GM19099 (cell line): ENCODE data around the gene LPGAT1.

Source experiments
- POLR2A ChIP-seq: IDR thresholded peaks from 3 replicates; pipeline ENCODE4 v1.6.1; 2011; ENCODE audit warnings: low read depth; ENCODE audit not compliant: insufficient read length; ENCODE audit errors: extremely low read depth

The LPGAT1 gene

DNA sequence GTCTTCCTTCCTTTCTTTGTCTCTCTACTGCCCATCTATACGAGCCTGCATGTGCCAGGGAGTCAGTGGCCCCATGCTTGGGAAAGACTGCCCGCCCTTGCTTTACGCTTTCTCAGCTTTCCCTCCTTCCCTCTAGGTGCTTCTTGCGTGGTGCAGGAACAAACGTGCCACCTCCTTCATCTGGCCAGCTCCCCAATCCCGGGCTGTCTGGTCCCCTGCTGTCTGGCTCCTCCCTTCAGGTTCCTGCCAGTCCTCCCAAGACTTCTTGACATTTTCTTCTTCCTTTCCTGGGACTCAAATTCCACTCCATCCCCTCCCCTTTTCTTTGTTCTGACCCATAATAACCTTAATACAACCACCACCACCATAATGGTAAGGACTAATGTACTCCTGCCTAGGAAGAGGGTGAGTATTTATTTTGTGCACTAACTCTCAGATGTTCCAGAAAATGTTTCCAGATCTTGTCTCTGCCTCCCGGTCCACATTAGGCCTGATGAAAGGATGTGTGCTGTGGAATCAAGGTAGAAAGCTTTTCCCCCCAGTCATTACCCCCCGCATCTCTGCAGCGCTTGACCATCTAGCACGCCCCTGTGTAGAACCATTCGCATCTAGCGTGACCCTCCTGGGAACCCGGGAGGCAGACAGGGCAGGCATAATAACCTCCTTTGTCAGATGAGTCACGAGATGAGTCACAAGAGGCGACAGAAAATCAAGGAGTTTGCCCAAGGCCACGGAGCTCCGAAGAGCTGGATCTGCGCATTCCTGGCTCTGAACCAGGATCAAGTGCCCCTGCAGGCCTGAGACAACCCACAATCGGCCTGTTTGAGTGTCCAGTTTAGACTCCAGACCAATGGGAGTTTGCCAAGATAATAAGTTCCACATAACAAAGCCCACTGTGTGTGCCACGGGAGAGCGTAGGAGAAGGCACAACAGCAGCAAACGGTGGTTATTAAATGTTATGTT is 95.1 kb downstream of the LPGAT1 start:
- TF ChIP-seq POLR2A, result no peak

DNA sequence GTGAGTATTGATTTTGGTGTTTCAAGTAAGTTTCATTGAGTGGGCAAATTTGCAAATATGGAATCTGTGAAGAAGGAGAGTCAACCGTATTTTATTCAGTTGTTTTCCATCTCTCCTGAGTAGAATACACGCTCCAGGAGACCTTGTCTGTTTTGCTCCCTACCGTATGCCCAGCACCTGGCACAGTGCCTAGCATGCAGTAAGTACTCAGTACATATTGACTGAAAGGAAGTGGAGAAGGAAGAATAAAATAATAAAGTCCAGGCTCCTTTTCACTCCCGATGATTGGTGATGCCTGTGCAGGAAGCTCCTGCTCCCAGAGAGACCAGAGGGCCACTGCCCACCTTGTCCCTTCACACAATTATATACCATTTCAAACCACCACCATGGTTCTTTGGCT is 95.8 kb downstream of the LPGAT1 start:
- no peak for TF ChIP-seq POLR2A

- TF ChIP-seq POLR2A, result no peak
These were observed 96.2 kb downstream of the LPGAT1 start for GRCh38 chr1:211734359-211734758.

GRCh38 chr1:211732293-211732980 is 98.1 kb downstream of the LPGAT1 start:
- TF ChIP-seq POLR2A, result no peak

DNA sequence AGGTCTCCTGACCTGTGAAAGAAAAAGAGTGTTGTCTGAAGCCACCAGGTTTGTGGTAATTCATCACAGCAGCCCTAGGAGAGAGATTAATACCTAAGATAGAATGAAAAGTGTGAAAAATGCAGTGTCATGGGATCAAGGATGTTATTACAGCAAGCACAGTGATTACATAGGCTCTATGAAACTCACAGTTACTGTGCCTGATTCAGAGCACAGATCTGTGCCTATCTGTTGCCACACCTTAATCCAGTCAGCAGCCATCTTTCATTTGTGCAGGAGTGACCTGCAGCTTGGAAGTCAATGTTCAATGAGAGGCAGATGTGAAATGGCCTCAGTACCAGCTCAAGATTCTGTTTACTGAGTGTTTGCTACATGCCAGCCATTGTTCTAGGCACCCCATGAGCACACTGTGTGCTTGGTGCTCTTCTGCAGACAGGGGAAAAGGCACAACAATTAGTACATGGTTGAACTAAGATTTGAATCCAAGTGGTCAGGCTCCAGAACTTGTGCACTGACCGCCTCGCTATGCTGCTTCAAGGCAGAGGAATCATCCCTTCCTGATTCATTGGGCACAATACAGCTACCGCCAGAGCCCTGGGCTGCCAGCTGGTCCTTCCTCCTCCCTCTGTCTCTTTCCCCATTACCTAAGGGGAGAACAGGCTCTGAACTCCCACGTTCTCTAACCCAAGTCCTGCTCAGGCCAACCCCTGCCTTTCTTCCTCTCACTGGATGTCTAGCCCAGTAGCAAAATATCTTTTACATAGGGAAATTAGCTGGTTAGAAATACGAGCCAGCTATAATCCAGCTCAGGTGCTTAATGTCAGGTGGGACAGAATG is 98.9 kb downstream of the LPGAT1 start:
- no peak for TF ChIP-seq POLR2A

- TF ChIP-seq POLR2A, result no peak
These were observed 100.2 kb downstream of the LPGAT1 start for GRCh38 chr1:211730347-211730746.

- TF ChIP-seq POLR2A, result no peak
These were observed 101.3 kb downstream of the LPGAT1 start for GRCh38 chr1:211729238-211729637.

DNA sequence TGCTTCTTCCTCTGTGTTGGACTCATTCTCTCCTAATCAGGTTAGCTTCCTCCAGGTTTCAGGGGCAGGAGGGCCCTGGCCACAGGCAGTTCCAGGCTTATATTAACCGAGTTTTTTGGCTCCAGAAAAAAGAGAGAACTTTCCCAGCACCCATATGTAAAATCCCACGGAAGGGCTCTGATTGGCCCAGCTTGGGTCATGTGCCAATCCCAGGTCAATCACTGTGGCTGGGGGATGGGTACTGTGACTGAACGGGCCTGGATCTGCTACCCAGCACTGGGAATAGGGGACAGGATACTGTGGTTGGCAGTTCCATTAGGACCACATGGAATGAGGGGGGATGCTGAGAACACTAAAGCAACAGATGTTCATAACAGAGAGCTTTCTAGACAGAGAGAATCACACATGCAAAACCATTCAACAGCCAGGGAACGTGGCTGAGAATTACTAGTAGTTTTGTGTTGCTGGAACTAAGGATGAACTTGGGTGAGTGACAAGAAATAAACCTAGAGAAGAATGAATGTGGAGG is 104.0 kb downstream of the LPGAT1 start:
- no peak for TF ChIP-seq POLR2A

GRCh38 chr1:211724687-211725196 is 105.8 kb downstream of the LPGAT1 start:
- no peak for TF ChIP-seq POLR2A

- no peak for TF ChIP-seq POLR2A
These were observed 107.3 kb downstream of the LPGAT1 start for GRCh38 chr1:211723273-211723672.

DNA sequence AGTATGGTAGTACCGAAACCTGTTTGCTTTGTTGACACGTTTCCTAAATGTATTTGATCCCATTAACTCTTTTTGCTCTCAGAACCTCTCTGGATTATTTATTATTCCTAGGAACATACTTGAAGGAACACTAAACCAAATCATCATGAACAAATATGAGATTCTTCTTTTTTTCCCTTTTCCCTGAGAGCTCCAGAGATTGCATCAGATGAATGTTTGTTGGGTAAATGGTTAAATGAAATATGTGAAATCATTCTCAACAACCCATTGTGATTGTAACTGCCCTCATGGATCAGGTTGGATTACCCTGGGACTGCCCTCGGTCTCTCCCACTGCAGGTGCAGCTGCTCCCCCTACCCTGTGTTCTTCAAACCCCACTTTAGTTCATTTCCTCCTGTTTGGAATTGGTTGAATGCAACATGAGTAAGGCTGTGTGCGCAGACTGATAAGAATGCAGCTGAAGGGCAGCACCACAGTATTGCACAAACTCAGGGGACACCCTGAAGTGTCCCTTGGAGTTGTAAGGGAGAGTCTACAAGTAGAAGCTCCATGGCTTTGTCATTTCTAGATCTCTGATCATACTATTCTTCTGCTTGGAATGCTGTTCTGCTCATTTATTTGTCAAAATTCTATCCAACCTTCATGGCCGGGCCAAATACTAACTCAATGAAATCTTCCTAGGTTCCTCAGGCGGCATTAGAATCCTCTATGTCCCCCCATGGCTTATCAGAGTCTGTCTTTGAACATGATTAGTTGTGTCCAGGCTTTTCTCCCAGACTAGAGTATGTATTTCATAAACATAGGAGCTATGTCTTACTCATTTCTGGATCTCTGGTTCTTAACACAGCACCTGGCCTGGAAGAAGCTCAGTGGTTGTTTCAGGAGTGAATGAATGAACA is 108.0 kb downstream of the LPGAT1 start:
- no peak for TF ChIP-seq POLR2A

DNA sequence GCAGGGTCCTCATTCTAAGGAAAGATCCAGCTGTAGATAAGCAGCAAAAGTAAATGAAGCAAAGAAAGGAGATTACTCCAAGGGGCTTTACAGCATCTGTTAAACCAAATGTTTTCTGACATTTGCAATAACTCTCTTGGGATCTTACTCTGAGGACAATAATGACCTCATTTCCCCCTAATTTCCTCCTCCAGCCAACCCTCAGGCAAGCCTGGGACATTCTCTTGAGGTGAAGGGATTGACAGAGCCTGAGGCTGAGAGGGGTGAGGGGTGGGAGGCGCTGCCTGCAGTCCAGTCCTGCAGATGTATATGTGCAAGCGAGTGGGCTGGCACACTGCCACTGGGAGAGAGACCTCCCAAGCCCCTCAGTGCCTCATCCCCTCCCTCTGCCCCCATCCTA is 114.6 kb downstream of the LPGAT1 start:
- no peak for TF ChIP-seq POLR2A

- TF ChIP-seq POLR2A, result no peak
These were observed 116.4 kb downstream of the LPGAT1 start for GRCh38 chr1:211714154-211714553.

DNA sequence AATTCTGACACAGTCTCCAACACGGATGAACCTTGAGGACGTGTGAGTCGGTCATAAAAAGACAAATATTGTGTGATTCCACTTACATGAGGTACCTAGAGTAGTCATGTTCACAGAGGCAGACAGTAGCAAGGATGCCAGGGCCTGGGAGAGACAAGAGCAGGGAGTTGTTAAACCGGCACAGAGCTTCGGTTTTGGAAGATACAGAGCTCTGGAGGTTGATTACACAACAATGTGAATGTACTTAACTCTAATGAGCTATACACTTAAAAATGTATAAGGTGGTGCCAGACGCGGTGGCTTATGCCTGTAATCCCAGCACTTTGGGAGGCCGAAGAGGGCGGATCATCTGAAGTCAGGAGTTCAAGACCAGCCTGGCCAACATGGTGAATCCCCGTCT is 117.3 kb downstream of the LPGAT1 start:
- TF ChIP-seq POLR2A, result no peak

DNA sequence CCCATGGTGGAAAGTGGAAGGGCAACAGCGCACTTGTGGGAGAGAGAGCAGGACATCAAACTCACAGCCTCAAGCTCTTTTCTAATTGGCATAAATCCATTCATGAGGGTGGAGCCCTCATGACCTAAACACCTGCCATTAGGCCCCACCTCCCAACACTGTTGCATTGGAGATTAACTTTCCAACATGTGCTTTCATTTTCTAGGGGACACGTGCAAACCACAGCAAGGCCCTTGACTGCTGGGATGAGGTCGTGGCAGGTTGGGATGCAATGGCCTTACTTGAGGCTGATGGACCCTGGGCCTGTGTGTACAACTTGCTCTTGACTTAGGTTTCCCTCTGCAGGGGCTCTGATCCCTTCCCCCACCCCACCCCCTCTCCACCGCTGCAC is 119.3 kb downstream of the LPGAT1 start:
- no peak for TF ChIP-seq POLR2A
